DOHH2 (cell line): ENCODE data around the gene DDA1.

ENCODE experiments used
- H3F3A ChIP-seq: fragments of 200-600 bp; sonication (generic), shearing (Covaris generic); 2 replicates; pipeline ENCODE4 v1.6.0; 2016; ENCODE audit warnings: antibody characterized with exemption, mild to moderate bottlenecking; ENCODE audit not compliant: control insufficient read depth, insufficient read depth
- H3K27ac ChIP-seq: fragments of 200-600 bp; sonication (generic); 2 replicates; pipeline ENCODE4 v1.5.1; 2014; ENCODE audit warnings: low read depth, mild to moderate bottlenecking, low read length, moderate library complexity
- H3K27me3 ChIP-seq: fragments of 200-600 bp; sonication (generic); 2 replicates; pipeline ENCODE4 v1.6.1; 2014; ENCODE audit warnings: mild to moderate bottlenecking, low read length, mixed read lengths; ENCODE audit not compliant: control insufficient read depth
- H3K36me3 ChIP-seq: fragments of 200-600 bp; sonication (generic); 2 replicates; pipeline ENCODE4 v1.6.1; 2014; ENCODE audit warnings: mild to moderate bottlenecking, low read length, moderate library complexity, mixed read lengths; ENCODE audit not compliant: control insufficient read depth
- H3K4me1 ChIP-seq: fragments of 200-600 bp; sonication (generic); 2 replicates; pipeline ENCODE4 v1.6.1; 2014; ENCODE audit warnings: mild to moderate bottlenecking, low read length, mixed read lengths; ENCODE audit not compliant: control insufficient read depth
- H3K4me2 ChIP-seq: fragments of 200-600 bp; sonication (generic); 2 replicates; pipeline ENCODE4 v1.6.0; 2014; ENCODE audit warnings: mild to moderate bottlenecking, low read length, moderate library complexity
- H3K4me3 ChIP-seq: fragments of 200-600 bp; sonication (generic); 2 replicates; pipeline ENCODE4 v1.5.1; 2014; ENCODE audit warnings: mild to moderate bottlenecking, low read length, mixed read lengths
- H3K79me2 ChIP-seq: fragments of 200-600 bp; sonication (generic); 2 replicates; pipeline ENCODE4 v1.6.1; 2014; ENCODE audit warnings: mild to moderate bottlenecking, low read length, mixed read lengths; ENCODE audit not compliant: control insufficient read depth
- H3K9me2 ChIP-seq: fragments of 200-600 bp; sonication (generic); replicated peaks from 2 replicates; pipeline ENCODE4 v1.6.1; 2014; ENCODE audit warnings: mild to moderate bottlenecking, low read length, mixed read lengths; ENCODE audit not compliant: control insufficient read depth
- H3K9me3 ChIP-seq: fragments of 200-600 bp; sonication (generic); 2 replicates; pipeline ENCODE4 v1.6.1; 2014; ENCODE audit warnings: antibody characterized with exemption, low read length, mixed read lengths; ENCODE audit not compliant: control insufficient read depth, insufficient read depth
- H4K20me1 ChIP-seq: fragments of 200-600 bp; sonication (generic); 2 replicates; pipeline ENCODE4 v1.6.0; 2014; ENCODE audit warnings: low read depth, mild to moderate bottlenecking, antibody characterized with exemption, low read length, moderate library complexity; ENCODE audit not compliant: control insufficient read depth, insufficient read depth
- EZH2phosphoT487 ChIP-seq: fragments of 200-600 bp; sonication (generic); IDR thresholded peaks from 2 replicates; pipeline ENCODE4 v1.6.1; 2017; ENCODE audit warnings: borderline replicate concordance, mild to moderate bottlenecking, antibody characterized with exemption, low read length, moderate library complexity, mixed read lengths
- TF ChIP-seq, protein P1 (sequence below): fragments of 200-600 bp; sonication (generic); IDR thresholded peaks from one replicate; pipeline ENCODE4 v1.5.1; 2014; ENCODE audit warnings: antibody characterized with exemption, mild to moderate bottlenecking, low read depth, low read length; ENCODE audit not compliant: poor library complexity, severe bottlenecking

The DDA1 gene

DNA sequence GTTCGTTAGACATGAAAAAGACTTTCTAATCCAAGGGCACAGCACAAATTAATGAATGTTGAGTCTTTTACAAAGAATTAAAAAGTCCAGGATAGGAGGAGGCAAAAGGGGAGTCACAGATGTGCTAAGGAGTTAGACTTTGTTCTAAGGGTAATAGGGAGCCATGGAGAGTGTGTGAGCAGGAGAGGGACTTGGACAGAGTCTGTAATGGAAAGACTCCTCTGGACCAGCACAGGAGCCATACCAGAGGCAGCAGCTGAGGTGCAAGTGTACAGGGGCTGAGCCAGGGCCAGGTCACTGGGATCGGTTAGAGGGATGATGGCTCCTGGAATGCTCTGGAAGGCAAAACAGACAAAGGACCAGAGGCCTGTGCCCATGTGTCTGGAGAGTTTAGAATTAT lies 38.5 kb downstream of the DDA1 start:
- H4K20me1 ChIP-seq, result no peaks in the 10 kb centered on the region
- H3K79me2 ChIP-seq, result no peaks in the 10 kb centered on the region
- H3K9me3 ChIP-seq, result no peaks in the 10 kb centered on the region
- H3K9me2 ChIP-seq, result no peaks in the 10 kb centered on the region
- H3K27ac ChIP-seq, result no peak overlapping the region
- H3K36me3 ChIP-seq, result peaks cover 8% of the 10 kb centered on the region
- H3K4me2 ChIP-seq, result no peak overlapping the region
- 0 out of 2 replicates have a peak, but pooled peaks cover 3% of the 10 kb centered on the region for H3K27me3 ChIP-seq
- no peak overlapping the region for H3K4me3 ChIP-seq
- peaks cover 61% of the 10 kb centered on the region for H3K4me1 ChIP-seq
- TF ChIP-seq, protein P1, sequence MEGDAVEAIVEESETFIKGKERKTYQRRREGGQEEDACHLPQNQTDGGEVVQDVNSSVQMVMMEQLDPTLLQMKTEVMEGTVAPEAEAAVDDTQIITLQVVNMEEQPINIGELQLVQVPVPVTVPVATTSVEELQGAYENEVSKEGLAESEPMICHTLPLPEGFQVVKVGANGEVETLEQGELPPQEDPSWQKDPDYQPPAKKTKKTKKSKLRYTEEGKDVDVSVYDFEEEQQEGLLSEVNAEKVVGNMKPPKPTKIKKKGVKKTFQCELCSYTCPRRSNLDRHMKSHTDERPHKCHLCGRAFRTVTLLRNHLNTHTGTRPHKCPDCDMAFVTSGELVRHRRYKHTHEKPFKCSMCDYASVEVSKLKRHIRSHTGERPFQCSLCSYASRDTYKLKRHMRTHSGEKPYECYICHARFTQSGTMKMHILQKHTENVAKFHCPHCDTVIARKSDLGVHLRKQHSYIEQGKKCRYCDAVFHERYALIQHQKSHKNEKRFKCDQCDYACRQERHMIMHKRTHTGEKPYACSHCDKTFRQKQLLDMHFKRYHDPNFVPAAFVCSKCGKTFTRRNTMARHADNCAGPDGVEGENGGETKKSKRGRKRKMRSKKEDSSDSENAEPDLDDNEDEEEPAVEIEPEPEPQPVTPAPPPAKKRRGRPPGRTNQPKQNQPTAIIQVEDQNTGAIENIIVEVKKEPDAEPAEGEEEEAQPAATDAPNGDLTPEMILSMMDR, result no peak
- peaks cover 11% of the 10 kb centered on the region for H3F3A ChIP-seq

DNA sequence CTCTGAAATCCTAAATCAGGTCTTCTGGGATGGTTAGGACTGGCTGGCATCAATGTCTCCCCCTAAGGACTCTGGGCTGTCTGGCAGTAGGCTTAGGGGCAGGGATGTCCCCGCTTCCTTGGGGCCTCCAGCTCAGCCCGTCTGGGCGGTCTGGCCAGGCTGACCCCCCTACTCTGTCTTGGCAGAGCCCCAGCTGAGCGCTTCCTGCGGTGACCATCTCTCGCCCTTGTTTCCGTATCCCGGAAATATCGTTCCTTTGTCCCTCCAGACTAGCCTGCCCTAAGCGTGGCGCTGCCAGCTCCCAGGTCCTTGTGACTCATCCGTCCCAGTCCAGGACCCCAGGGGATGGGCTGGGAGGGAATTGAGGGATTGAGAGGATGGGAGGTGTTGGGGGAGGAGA lies 39.3 kb downstream of the DDA1 start:
- H3K79me2 ChIP-seq, result no peaks in the 10 kb centered on the region
- peak overlapping the region; percentile 22 for H3K4me3 ChIP-seq
- TF ChIP-seq EZH2phosphoT487, result no peak
- TF ChIP-seq, protein P1, result no peak
- no peaks in the 10 kb centered on the region for H3K9me2 ChIP-seq
- H3K9me3 ChIP-seq, result no peaks in the 10 kb centered on the region
- H3K4me2 ChIP-seq, result peak overlapping the region; percentile 53
- H3K4me1 ChIP-seq, result peaks cover 61% of the 10 kb centered on the region
- 0 out of 2 replicates have a peak, but pooled peaks cover 3% of the 10 kb centered on the region for H3K27me3 ChIP-seq
- H3K27ac ChIP-seq, result no peak overlapping the region
- H3K36me3 ChIP-seq, result peaks cover 5% of the 10 kb centered on the region; the same call in 1 of the 2 replicates
- H4K20me1 ChIP-seq, result no peaks in the 10 kb centered on the region
- peaks cover 11% of the 10 kb centered on the region for H3F3A ChIP-seq

DNA sequence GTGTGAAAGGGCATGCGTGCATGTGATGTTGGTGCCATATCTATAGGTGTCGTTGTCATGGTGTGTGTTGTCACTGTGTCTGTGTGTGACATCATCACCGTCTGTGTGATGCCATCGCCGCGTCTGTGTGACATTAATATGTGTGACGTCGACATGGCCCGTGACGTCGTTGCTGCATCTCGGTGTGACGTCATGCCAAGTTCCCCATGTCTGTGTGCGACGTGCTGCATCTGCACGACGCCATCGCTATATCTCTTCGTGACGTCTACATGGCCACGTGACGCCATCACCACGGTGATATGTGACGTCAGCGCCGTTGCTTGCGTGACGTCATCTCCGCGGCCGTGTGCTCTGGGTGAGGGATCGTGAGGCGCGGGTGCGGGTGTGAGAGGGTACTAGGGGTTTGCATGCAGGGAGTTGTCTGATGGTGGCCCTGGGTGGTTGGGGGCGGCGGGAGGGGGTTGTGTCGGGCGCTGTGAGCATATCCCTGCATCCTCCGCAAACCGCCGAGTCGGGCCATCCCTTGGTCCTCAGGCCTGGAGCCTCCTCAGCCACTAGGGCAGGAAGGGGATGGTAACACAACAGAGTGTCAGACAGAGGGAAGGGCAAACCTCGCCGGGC lies 42.6 kb downstream of the DDA1 start:
- H3K36me3 ChIP-seq, result no peaks in the 10 kb centered on the region
- peaks cover 2% of the 10 kb centered on the region; the same call in 1 of the 2 replicates for H3F3A ChIP-seq
- no peaks in the 10 kb centered on the region for H3K79me2 ChIP-seq
- no peaks in the 10 kb centered on the region for H4K20me1 ChIP-seq
- H3K27ac ChIP-seq, result no peak overlapping the region
- TF ChIP-seq EZH2phosphoT487, result no peak
- TF ChIP-seq, protein P1, result no peak
- H3K9me3 ChIP-seq, result no peaks in the 10 kb centered on the region
- peaks cover 40% of the 10 kb centered on the region for H3K4me1 ChIP-seq
- H3K27me3 ChIP-seq, result 0 out of 2 replicates have a peak, but pooled peaks cover 3% of the 10 kb centered on the region
- H3K4me2 ChIP-seq, result no peak overlapping the region; the same call in 1 of the 2 replicates
- no peaks in the 10 kb centered on the region for H3K9me2 ChIP-seq
- no peak overlapping the region for H3K4me3 ChIP-seq
